Measurements from ENCODE around the gene SLC15A1. TPM values are rescaled to one million over a fixed set of nuclear protein-coding genes. Genes with fewer than 3 reads are reported as not detected.

SLC15A1 gene
- total RNA-seq, 120 experiments from 2014 or later, result 0.21 TPM; not detected in 119

Other genes with a start within 250 kb of the SLC15A1 start
- 10 to 100 TPM; 28.8 to 87.6 (median 61.8) TPM for gene STK24, start 175.6 kb downstream of the SLC15A1 start, total RNA-seq
- 100 to 1,000 TPM in 118 of 120 experiments, 10 to 100 TPM in 2; 92.4 to 354 (median 139) TPM for gene DOCK9, start 225.4 kb upstream of the SLC15A1 start, total RNA-seq